ENCODE data around the gene UBAP1L.

- no peak for TF ChIP-seq POLR2AphosphoS5 (IDR thresholded peaks at IDR 0.05)
- TF ChIP-seq, protein P1, sequence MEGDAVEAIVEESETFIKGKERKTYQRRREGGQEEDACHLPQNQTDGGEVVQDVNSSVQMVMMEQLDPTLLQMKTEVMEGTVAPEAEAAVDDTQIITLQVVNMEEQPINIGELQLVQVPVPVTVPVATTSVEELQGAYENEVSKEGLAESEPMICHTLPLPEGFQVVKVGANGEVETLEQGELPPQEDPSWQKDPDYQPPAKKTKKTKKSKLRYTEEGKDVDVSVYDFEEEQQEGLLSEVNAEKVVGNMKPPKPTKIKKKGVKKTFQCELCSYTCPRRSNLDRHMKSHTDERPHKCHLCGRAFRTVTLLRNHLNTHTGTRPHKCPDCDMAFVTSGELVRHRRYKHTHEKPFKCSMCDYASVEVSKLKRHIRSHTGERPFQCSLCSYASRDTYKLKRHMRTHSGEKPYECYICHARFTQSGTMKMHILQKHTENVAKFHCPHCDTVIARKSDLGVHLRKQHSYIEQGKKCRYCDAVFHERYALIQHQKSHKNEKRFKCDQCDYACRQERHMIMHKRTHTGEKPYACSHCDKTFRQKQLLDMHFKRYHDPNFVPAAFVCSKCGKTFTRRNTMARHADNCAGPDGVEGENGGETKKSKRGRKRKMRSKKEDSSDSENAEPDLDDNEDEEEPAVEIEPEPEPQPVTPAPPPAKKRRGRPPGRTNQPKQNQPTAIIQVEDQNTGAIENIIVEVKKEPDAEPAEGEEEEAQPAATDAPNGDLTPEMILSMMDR (IDR thresholded peaks at IDR 0.05), result no peak
These were observed 43.6 kb downstream of the UBAP1L start for GRCh38 chr15:65071381-65071811.
